Measurements from ENCODE around the gene HES4. TPM values are rescaled to one million over a fixed set of nuclear protein-coding genes. Genes with fewer than 3 reads are reported as not detected.

HES4 gene
- total RNA-seq, 1 experiment from 2014 or later: 233 TPM

- Histone ChIP-seq H3K4me3 (ENCODE audit: low read length) (no peak overlapping the region), H3K9me2 (replicated peaks; ENCODE audit: low read length) (no peaks in the 10 kb centered on the region), H3K4me1 (ENCODE audit: insufficient read depth, low read length) (no peaks in the 10 kb centered on the region), H4K20me1 (ENCODE audit: low read length) (no peaks in the 10 kb centered on the region), H3K9me3 (ENCODE audit: low read length) (no peaks in the 10 kb centered on the region), H3F3A (ENCODE audit: low read length, unreplicated experiment) (no peaks in the 10 kb centered on the region), H3K4me2 (ENCODE audit: low read length) (no peak overlapping the region), H3K9ac (ENCODE audit: low read length) (no peak overlapping the region), H3K36me3 (ENCODE audit: low read depth, low read length) (peaks cover 47% of the 10 kb centered on the region), H3K79me2 (ENCODE audit: low read length) (peaks cover 2% of the 10 kb centered on the region; the same call in 1 of the 2 replicates), H2AFZ (ENCODE audit: low read length) (no peak overlapping the region), H3K27me3 (ENCODE audit: low read length) (no peaks in the 10 kb centered on the region), H3K27ac (ENCODE audit: low read length) (no peak overlapping the region)
- BruUV-seq (replicated peaks): no TSS peak
- ATAC-seq (no peak), DNase-seq (no peak)
- CTCF ChIA-PET: no interaction called here
- POLR2A ChIA-PET (ENCODE audit: unreplicated experiment): no interaction called here
- intact Hi-C loops (cut with micrococcal nuclease): no loop called here
- TF ChIP-seq CTCF (conservative IDR thresholded peaks at IDR 0.05; ENCODE audit: low read depth, low read length) (no peak), EZH2phosphoT487 (IDR thresholded peaks at IDR 0.05; ENCODE audit: borderline replicate concordance, low read length) (no peak), EZH2 (IDR thresholded peaks at IDR 0.05; ENCODE audit: low read length, unreplicated experiment) (no peak)
Measured at GRCh38 chr1:950268-950667, 49.6 kb downstream of the HES4 start.

Other genes with a start within 250 kb of the HES4 start
- 2.7 and 5.8 TPM in 2 replicates for gene SAMD11, start 76.2 kb downstream of the HES4 start, total RNA-seq (2014; rRNA removed)
- gene NOC2L, start 40.8 kb downstream of the HES4 start, total RNA-seq (2014; rRNA removed): 262 and 340 TPM in 2 replicates
- 29.8 and 32.1 TPM in 2 replicates for gene KLHL17, start 39.5 kb downstream of the HES4 start, total RNA-seq (2014; rRNA removed)
- 14.0 and 18.3 TPM in 2 replicates for gene PLEKHN1, start 33.6 kb downstream of the HES4 start, total RNA-seq (2014; rRNA removed)
- gene PERM1, start 18.0 kb downstream of the HES4 start, total RNA-seq (2014; rRNA removed): 0.47 and 1.1 TPM in 2 replicates
- gene ISG15, start 13.4 kb upstream of the HES4 start, total RNA-seq (2014; rRNA removed): 749 and 758 TPM in 2 replicates
- gene AGRN, start 20.0 kb upstream of the HES4 start, total RNA-seq (2014; rRNA removed): 273 and 377 TPM in 2 replicates
- 147 and 171 TPM in 2 replicates for gene RNF223, start 74.2 kb upstream of the HES4 start, total RNA-seq (2014; rRNA removed)
- gene C1orf159, start 116.0 kb upstream of the HES4 start, total RNA-seq (2014; rRNA removed): 61.7 and 78.0 TPM in 2 replicates
- gene TTLL10, start 173.8 kb upstream of the HES4 start, total RNA-seq (2014; rRNA removed): 0.36 and 0.46 TPM in 2 replicates
- gene TNFRSF18, start 206.5 kb upstream of the HES4 start, total RNA-seq (2014; rRNA removed): 87.2 and 120 TPM in 2 replicates
- 0.11 and 0.17 TPM in 2 replicates for gene TNFRSF4, start 214.1 kb upstream of the HES4 start, total RNA-seq (2014; rRNA removed)
- 254 and 317 TPM in 2 replicates for gene SDF4, start 231.9 kb upstream of the HES4 start, total RNA-seq (2014; rRNA removed)
- gene B3GALT6, start 232.1 kb upstream of the HES4 start, total RNA-seq (2014; rRNA removed): 74.0 and 92.2 TPM in 2 replicates
- 2.8 and 3.9 TPM in 2 replicates for gene C1QTNF12, start 246.6 kb upstream of the HES4 start, total RNA-seq (2014; rRNA removed)